HG03378 (cell line): ENCODE results near the gene PAX5.

Source experiments
- ATAC-seq: cut with Tn5 transposase; IDR thresholded peaks from one replicate; pipeline ENCODE4 v1.9.1; 2021; ENCODE audit warnings: mild to moderate bottlenecking, moderate library complexity; ENCODE audit not compliant: unreplicated experiment

The PAX5 gene

DNA sequence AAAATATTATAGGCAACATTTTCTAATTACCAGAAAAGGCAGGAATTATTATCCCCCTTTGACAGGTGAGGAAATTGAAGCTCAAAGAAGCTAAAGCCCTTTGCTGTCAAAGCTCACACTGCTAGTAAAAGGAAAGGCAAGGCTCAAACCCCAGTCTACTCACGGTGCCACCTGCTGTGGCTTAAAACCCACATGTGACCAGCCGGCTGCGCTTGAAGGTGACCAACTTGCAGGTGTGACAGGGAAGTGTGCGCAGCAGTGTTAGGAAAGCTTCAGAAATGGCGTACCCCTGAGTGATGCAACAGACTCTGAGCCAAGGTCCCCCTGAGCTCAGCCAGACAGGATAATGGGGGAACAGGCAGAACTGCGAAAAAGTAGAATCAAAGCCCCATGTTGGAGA lies 45.2 kb downstream of the PAX5 start:
- no peak for ATAC-seq

DNA sequence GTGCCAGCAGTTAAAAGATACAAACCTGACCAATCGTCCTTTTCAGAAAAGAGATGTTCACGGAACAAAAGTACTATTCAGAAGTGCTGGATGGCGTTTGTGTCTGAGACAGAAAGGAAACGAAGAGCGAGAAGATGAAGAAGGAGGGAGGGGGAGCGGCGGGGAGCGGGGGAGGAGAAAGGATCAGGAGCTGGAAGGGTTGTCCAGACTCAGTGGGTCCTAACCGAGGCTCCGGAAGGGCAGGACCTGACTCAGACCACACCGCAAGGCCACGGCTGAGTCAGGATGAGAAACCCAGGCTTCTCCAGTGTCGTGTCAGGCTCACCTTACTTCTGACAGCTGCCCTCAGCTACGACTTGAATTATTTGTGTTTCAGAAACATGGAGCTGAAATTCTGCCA lies 46.2 kb downstream of the PAX5 start:
- no peak for ATAC-seq

DNA sequence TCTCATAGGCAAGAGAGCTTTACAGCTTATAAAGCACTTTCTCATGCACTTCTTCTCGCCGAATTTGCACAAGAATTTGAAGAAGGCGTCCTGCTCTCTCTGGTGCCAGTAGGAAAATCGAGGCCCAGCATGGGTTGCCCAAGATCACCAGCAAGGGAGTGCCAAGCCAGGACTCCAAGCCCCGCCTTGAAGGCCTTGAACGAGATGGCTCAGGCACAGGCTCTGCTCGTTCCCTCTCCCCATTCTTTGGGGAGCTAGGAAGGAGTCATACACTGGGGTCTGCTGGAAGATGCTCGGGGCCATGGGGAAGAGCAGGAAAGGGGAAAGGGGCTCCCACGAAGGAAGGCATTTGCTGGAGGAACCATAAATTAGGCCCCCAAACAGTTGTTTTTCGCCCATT lies 46.7 kb downstream of the PAX5 start:
- no peak for ATAC-seq

DNA sequence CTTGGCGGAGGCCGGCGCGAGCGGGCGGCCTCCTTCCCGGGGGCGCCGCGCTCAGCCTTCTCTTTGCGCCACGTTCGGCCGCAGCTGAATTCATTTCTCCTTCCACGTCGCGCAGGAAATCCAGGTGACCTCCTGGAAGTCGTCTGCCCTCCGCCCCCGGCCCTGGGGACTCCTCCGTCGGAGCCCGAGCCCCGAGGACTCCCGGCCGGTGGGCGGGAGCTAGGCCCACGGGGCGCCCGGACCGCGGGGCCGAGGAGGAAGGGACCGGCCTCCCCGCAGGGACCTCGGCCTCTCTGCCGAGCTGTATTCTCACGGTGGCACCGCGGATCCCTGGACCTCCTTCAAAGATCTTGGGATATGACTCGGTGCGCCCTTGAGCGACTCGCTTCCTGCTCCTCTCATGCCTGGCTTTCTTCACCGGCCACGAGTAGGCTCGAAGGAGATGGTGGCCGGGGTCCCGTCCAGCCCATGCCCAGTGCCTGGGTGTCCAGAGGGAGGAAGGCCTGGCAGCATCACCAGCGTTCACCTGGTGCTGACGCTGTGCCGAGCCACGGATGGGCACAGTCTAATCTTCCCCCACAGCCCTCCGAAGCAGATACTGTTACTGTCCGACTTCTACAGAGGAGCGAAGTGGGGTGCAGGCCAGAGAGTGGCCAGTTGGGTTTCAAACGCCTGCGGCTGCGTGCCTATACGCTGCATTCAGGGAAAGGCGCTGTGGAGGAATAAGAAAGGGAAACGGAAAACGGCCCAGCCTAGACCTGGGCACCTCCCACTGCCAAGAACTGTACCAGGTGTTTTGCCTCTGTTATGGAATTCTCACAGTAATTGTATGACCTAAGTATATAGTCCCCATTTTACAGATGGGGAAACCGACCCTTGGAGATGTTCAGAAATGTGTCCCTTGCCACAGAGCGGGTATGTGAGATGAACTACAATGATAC lies 47.3 kb downstream of the PAX5 start:
- ATAC-seq, result no peak

DNA sequence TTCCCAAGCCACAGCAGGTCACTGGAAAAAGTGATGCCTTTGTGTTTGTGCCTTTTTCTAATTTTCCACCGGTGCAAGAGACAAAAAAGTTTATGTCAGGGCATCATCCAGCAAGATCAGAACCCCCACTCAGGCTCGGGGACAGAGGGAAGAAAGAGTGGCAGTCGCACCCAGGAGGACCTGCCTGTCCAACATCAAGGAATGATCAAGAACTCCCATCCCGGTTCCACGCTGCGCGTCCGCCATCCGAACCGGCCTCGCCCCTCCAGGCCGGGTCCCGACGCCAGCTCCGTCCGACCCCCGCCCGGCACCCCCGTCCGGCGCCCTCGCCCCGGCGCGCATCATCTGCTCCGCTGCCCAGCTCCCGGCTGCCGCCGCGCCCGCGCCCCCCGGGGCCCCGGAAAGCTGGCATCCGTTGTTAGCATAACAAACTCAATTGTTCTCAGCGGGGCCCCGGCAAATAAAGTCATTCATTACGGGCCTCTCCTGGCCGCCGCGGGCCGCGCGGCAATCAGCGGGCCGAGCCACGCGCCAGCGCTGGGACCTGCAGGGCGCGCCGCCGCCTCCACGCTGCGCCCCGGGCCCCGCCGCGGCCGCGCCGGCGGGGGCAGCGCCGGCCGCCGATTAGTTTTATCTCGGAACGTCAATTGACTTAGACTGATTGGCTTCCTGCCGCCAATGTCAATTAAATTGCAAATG lies 48.1 kb downstream of the PAX5 start:
- ATAC-seq, result no peak

DNA sequence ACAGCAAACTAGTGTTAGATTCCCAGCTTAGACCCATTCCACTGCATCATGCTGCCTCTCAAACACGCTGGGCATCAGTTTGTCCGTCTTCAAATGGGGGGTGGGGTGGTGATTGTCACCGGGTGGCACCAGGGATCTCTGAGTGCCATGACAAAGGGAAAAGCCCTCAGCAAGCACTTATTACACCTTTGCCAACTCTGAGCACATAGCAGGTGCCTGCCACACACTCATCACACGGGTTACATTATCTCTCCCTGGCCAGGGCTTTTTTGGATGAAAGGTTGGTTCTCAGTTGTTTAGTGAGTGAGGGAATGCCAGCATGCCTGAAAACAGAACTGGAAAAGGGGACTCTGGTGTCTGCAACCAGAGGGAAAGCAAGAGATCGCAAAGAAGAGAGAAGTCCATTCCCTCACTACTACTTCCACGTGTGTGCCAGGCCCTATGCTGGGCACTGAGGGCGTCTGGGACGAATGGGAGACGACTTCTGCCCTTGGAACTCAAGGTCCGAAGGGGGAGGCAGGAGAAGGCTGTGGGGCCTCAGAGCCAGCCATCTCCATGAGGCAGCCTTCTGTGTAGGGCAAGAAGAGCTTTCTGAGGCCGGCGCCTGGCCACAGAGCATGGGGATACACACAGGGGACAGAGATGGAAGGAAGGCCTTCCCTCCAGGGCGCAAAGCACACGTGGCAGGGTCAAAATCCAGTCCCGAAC lies 48.9 kb downstream of the PAX5 start:
- no peak for ATAC-seq

DNA sequence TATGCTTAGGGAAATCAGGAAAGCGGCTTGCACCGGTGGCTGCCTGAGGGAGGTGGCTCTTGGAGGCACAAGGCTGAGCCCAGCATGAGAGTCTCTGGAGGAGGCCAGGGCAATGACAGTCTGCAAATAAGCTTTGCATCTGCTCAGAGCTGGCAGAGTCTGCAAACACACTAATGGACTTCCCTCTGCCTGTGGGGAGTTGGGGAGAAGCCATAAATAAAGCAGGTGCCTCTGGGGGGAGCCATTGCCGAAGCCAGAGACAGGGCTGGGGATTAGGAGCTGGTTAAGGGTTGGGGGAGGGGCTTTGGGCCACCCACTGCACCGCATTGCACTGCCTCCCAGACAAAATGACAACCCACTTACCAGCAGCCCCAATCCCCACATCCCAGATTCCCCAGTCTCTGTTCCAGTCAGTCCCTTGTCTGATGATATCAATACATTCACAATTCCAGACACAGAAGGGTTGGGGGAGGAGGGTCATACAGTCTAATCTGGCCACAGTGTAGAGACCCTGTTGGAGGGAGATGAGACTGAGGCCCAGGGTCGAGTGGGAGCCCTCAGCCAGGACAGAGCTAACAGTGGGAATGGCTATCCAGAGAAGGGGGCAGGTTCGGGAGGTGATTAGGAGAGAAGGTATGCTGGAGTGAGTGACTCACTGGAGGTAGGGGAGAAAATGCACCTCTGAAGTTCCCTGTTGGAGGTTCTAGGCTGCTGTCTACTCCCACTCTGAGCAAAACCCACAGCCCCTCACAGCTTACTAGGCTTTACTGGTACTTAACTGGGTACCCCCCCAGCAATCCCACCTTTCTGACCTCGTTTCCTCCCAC lies 53.7 kb downstream of the PAX5 start:
- ATAC-seq, result no peak

DNA sequence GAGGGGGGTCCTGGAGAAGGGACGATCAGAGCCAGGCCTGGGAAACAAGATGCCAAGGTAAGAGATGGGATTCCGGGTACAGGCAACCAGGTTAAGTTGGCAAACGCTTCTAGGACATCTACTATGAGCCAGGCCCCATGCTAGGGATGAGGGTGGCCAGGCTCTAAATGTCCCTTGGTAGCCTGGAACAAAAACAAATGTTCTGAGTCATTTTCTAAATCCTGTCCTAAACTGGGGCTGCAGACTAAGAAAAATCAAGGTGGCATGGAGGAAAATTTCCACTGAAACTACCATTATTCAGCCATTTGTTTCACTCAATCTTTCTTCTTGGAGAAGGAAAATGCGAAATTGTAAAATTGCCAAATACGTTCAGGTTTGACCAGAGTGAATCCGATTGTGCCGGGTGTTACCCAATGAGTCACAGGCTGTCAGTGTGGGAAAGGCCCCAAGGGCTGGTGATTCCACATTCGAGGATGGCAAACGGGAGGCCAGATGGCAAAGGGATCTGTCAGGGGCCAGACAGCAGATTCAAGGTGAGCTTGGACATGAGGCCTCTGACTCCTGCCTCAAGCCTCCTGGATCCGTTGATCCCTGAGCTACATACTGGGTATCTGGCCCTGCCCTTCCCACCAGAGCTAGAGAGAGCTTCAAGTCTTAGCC lies 57.6 kb downstream of the PAX5 start:
- no peak for ATAC-seq

DNA sequence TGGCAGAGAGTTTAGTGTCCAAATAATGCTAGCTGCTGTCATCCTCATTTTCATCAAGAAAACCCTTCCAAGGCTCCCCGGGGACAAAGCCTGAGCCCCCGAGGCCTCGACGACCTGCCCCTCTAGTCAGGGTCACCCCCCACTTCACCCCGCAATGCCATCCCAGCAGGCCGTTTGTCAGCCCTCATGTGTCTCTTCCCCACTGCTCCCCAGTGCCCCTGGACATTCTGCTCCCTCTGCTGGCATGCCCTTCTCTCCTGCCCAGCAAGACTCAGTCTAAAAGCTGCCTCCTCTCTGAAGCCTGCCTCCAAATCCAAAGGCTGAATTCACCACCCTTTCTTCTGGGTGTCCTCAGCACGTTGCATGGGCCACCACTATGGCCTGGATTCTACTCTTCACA lies 59.3 kb downstream of the PAX5 start:
- ATAC-seq, result no peak

DNA sequence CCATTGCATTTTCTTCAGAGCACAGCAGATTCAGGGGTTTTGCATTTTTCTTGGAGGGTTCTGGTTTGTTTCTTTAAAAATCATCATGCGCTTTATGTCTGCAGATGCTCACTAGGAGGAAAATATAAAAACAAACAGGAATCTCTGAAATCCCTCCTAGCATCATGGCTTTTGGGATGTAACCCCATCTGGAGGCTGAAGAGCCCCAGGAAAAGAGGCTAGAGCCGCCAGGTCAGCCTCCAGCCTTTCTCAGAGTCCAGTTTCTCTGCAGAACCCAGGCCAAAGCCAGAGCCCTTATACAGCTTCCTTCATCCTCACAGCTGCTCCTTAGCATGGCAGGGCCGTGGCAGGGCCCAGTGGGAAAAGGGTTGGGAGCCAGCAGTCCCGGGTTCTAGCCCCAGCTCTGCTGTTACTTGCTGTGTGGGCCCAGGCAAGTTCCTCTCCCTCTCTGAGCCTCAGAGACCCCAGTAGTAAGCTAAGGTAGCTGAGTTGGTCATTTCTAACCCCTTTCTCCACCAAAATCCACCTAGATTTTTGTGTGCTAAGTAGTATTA lies 62.1 kb downstream of the PAX5 start:
- no peak for ATAC-seq

DNA sequence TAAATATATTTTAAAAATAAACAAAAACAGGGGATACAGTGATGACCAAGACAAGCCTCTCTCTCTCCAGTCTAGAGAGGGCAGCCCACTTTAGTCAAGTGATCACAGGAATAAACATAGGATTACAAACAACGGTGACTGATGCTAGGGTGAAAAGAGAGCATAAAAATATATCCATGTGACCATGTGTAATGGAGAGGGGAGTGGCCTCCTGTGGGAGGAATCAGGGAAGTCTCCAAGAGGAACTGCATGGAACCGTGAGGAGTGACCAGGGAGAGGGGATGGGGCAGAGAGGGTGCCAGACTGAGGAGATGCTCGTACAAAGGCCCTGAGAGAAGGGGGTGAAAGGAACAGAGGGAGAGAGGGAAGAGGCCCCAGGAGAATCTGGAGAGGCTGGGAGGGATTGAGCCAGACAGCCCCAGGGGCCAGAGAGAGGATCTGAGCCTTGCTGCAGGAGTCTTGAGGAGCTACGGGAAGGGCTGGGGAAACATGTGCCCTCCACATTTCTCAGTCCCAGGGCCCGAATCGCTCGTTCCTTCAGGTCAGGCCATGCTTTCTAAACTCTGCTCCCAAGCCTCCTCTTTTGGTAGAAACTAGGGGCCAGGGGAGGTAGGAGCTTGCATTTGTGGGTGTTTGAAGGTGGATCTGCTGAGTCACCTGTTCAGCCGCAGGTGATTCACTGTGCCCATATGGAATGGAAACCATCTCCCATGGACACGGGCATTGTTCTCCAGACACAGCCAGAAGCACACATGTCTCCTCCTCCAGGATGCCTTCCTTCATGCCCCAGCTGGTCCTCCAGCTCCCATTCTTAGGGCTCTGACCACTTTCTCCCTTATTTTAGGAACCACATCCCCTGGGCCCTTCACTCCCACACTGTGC lies 63.8 kb downstream of the PAX5 start:
- ATAC-seq, result no peak

DNA sequence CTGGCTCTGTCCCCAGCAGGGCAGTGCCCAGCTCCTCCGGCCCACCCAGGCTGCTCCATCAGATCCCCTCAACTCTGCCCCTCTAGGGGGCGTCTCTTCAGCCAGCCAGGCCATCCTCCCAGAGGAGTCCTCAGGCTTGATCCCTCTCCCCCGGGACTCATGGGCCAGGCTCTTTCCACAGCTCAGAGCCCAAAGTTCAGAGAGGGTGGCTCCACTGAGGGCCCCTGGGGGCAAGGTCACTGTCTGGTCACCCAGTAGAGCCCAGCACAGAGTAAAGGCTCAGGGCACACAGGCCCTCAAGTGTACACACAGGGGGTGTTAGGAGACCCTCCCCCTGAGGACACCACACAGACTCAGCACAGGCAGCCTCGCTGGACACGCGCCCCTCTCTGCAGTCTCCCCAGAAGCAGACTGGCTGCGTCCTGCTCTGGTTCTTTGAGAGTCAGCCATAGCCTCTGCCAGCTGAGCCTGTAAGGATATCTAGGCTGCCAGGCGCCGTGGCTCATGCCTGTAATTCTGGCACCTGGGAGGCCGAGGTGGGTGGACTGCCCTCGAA lies 64.8 kb downstream of the PAX5 start:
- no peak for ATAC-seq

DNA sequence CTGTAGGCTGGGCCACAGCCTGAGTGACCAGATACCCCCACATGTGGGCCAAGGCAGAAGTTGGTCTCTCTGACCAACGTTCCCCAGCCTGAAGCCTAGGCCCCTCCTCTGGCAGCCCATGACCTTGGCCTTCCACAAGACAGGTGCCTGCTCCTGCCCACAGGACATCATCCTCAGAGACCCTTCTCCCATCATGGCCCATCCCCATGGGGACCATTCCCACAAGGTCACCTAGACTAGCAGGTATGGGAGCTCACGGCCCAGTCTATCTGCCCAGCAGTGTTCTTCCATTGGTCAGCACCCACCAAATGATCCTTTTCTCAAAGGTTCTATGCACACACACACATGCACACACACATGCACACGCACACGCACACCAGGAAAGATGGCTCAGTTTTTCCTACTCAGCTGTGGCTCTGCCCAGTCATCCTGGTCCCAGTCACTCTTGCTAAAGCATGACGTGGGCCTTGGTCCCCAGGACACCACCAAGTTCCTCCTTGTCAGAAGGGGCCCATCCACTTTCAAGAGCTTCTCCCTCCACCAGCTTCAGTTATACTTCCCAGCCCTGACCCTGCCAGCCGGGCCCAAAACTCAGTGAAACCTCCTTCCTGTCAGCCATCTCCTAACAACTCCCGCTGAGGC lies 65.4 kb downstream of the PAX5 start:
- no peak for ATAC-seq

DNA sequence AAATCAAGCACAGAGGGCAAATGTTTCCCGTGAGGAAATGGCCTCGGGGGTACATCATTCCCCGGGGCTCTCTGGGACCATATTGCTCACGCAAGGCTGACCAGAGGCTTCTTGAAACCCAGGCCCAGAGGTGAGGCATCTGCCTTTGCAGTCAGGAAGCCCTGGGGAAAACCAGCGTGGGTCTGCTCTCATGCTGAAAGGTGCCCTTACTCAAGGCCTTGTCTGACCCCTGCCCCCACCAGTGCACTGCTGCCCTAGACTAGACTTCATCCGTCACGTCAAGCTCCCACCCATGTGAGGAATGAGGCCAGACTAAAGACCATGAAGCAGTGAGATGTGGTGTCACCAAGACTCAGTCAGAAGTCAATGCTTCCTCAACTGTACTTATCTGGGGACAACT lies 66.1 kb downstream of the PAX5 start:
- ATAC-seq, result no peak

DNA sequence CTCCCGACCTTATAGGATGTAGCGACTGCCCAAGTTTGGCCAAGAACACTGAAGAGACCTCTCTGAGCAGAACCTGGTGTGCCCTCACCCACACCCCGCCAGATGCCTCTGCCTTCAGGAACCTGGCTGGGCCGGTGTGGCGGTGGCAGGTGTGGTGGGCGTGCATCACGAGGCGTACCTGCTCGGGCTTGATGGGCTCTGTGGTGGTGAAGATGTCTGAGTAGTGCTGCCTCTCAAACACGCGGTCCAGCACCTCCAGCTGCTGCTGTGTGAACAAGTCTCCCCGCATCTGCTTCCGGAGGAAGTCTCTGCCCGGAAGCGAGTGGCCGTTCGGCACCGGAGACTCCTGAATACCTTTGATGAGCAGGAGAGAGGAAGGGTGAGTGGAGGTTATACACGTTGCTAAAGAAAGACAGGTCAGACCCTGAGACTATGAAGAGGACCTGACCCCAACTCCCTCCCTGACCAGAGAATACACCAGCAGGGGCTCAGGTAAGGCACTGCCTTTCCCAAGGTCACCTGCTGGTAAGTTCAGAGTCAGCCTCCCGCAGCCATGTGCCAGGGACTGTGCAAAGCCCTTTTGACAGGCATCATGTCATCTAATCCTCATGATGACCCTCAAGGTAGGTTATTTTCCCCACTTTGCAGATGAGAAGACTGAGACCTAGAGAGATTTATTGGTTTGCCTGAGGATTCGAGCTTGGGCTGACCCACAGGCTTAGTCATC lies 67.5 kb downstream of the PAX5 start:
- no peak for ATAC-seq

DNA sequence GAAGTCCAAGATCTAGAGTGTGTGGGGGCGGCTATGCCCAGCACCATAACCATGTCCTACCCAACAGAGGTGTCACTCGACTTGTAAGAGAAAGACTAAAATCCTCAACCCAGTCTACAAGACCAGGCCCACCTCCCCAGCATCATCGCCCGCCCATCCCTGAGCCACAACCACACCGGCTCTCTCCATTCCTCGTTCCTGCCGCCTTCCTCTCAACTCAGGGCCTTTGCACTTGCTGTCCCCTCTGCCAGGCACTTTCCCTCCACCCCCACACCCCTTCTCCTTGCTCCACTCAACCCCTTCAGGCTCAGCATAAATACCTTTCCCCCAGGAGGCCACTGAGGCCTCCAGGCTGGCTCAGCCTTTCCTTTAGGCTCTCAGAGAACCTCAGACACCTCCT lies 69.3 kb downstream of the PAX5 start:
- no peak for ATAC-seq

DNA sequence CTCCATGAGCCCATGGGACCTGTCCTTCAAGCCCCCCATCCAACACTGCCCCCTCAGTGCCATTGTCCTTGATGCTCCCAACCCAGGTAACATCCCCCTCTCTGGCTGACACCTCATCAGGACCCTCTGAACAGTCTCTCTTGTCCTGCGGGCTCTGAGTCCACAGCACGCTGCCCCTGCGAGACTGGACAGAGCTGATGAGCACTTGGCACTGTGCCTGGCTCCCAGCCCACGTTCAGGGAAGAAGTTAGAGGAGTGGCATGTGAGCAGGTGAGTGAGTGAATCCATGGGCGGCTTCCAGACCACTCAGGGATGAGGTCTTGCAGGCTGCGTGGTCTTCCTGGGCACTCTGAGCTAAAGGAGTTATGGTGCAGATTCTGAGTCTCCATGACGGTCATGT lies 70.7 kb downstream of the PAX5 start:
- ATAC-seq, result no peak

DNA sequence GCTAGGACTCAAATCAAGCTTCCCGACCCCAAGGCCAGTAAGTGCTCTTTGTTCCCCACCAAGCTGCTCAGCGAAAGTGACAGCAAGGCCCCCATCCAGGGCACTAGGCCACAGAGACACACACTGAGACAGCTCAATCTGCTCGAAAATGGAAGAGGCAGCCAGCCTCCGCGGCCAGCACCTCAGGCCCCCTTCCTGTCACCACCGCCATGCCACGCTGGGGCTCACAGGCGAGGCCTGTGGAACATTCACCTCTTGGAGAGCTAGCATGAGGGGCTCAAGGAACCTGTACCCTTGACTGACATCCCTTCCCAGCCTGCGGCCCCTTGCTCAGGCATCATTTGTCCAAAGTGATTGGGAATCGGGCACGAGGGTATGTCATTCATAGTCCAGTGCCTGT lies 71.4 kb downstream of the PAX5 start:
- no peak for ATAC-seq
